IPS DF 4.7 (cell line): ENCODE results near the gene SLC15A4.
"Not testable (repeated sequence)": the region's sequence is repeated elsewhere in the genome, so short reads cannot be mapped to it uniquely, and the experiment has no call there.

Experiments used
- DNase-seq: peaks from one replicate; pipeline ENCODE4 v3.0.0-alpha.2; 2013; ENCODE audit warnings: low spot score; ENCODE audit errors: extremely low read depth

The SLC15A4 gene

DNA sequence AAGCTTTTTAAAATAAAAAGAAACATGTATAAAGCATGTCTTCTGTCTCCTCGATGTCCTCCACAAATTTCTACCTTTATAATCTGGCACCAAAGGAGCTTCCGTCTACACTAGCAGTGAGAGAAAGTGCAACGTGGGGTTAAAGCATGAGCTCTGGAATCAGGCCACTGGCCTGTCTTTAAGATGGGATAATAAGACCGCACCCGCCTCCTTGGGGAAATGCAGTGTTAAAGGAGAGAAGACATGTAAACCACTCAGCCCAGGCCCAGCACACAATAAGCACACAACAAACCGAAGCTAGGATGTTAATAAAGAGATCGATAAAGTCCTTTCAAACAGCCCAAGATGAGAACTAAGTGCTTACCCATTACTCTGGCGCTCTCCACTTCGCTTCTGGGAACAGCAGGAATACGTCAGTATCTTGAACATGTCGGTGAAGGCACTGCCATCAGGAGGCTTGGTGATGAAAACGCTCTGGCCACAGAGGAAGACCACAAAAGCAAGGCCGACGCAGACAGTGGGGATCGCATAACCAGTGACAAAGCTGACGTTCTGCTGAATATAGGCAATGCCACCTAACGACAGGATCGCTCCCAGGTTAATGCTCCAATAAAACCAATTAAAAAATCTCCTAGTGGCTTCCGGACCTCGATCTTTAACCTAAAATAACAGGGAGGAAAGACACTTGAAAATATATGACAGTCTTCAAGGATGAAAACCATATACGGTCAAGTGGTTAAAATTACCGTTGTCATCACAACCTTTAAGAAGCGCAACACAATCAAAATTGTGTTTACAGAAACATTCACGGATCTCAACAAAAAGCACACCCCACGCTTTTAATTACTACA is 9.1 kb downstream of the SLC15A4 start:
- no peak for DNase-seq

DNA sequence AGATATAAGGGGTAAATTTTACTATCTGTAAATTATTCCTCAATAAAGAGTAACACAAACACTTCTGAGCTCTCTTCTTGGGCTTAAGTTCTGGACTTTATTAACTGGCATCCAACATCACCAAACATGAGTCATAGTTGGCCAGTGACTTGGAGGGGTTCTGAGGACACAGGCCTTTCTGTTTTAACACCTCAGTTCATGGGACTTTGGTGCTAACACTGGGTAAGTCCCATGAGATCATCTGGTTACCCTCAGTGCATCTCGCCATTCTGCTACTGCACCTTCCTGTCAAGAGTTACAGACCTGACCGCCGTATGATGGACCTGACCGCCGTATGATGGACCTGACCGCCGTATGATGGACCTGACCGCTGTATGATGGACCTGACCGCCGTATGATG is 9.9 kb downstream of the SLC15A4 start:
- DNase-seq = no peak

DNA sequence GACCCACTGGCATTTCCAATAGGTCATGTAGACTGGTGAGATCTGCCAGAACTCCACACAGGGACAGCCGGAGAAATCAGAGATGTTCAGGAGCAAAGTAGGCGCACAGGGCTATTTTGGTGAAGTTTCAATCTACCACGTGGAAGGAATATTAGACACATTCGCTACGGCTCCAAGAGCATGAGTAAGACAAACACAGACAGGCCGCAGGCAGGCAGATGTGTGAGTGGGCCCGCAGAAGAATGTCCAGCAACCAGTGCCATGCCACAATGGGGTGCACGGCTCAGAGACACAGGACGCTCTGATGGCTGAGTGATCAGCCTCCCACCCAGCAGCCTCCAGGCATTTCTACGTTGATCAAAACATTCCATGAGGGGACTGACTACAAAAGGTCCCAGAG is 10.4 kb downstream of the SLC15A4 start:
- no peak for DNase-seq

DNA sequence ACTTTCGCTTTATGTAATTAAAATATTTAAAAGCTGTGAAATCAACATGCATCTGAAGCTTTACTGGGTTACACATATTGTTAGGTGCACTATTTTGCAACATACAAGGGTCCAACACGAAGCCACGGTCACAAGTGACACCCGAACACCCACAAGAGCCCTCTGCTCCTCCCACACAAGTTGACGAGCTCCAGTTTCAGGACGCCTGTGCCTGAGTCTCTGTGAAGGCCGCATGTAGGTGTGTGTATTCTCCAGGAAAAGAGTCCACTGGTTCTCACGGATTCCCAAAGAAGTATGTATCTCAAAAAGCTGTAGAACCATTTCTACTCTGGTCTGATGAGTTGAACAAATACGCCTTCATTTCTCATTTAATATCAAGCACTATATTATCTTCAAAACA is 12.0 kb downstream of the SLC15A4 start:
- no peak for DNase-seq

DNA sequence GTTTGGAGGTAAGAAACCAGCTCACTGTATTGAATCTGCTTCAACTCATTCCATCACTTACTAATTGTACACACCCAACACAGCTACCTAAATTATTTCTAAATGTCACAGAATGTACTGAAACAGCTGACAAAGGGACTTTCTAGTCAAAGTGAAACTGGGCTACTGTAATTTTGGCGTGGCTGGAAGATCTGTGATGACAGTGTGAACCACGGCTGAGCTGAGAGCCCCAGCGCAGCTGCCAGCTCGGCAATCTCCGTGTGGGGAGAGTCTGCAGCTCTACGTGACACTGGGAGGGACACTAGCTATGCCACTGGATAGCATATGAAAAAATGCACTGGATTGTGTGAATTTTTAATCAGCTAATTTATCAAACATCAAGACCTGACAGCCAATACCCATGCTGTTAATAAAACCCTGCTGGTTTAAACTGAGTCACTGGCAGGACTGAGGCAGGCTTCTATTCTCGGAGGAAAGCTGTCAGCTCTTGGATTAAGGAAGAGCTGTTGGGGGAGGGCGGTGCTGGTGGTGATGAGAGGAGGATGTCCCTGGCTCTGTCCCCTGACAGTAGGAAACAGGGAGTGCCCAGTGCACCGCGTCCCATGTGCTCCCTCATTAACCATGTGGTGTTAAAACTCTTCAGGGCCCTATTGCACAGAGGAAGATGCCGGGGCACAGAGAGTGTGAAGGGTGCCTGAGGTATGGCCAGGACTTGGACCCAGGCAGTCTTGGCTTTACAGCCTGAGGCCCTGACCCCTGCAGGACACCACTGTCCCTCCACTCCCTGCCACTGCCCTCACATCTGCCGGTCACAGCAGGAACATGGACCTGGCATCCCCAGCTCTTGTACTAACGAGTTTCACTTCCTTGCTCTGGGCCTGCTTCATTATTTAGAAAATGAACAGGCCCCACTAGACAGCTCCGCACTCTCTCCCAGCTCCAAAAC is 13.3 kb downstream of the SLC15A4 start:
- no peak for DNase-seq

DNA sequence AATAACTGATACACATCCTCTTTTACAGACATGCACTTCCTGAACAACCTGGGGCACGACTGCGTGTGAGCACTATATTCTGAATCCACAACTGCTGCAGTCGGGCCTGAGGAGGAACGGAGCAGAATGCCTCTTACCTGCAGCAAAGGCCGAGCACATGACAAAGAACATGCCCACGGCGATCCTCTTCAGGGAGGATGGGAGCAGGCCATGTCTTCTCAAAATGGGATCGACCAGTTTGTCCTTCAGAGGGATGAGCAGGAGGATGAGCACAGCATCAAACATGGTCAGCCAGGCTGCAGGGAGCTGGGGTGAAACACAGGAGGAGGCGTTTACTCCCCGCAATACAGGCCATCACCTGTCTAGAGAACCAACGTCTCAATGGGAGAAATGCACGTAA is 15.1 kb downstream of the SLC15A4 start:
- DNase-seq = no peak

DNA sequence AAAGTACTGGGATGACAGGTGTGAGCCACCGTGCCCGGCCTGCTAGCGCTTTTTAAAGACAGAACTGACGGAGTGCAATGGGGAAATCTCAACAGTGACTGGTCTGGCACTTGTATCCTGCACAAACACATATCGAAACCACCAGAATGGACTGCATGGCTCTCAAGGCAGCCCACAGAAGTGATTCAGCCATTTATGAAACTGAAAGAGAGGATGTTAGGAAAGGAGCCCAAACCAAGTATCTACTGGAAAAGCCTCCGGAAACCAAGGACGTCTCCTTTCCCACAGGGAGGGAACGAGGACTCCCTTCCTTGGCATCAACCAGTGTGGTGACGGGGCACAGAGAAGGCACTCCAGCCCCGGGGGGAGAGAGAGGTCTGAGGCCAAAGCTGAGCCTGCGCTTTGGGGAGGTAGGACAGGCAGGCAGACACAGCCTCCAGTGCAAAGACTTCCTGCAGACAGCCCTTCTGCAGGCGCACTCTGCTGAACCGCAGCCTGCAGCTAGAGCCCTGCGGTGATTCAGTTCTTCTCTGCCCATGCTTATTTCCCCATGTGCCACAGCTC is 16.5 kb downstream of the SLC15A4 start:
- no peak for DNase-seq

DNA sequence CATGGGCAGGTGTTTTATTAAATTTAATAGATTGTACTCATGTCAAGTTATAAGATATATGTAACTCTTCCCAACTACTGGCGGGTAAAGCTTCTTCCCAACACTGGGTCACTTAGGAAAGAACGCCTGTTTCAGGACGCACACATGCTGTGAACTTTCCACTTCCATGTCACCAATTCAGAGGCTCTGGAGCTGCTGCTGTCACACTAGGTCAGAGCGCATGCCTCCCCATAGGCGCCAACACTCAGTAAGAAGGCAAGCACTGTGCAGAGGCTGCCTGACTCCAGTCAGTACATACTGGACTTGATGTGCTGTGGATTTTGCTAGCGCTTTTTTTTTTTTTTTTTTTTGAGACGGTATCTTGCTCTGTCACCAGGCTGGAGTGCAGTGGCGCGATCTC is 17.2 kb downstream of the SLC15A4 start:
- DNase-seq = no peak

DNA sequence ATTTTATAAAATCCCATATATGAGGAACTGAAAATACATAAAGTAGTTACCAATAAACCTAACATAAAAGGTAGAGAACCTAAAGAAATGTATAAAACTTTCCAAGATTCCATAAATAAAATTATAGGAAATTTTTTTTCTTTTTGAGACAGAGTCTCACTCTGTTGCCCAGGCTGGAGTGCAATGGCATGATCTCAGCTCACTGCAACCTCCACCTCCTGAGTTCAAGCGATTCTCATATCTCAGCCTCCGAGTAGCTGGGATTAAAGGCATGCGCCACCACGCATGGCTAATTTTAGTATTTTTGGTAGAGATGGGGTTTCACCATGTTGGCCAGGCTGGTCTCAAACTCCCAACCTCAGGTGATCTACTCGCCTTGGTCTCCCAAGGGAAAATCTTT is 18.4 kb downstream of the SLC15A4 start:
- not testable (repeated sequence) for DNase-seq

DNA sequence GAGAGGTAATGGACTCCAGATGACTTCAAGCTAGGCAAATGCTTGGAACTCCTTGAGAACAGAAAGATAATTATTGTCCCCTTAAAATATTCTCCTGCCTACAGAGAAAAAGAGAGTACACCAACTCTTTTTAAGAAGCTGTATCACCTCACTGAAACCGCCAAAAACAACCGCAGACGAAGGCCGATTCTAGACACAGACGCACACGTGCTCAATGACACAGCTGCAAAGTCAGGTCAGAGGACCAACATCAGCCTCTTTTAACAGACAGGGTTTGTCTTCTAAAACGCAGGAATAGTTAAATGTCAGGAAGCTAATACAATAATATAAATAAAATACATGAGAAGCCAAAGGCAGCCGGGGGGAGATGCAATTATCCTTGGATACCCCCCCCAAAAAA is 19.0 kb downstream of the SLC15A4 start:
- DNase-seq = no peak

DNA sequence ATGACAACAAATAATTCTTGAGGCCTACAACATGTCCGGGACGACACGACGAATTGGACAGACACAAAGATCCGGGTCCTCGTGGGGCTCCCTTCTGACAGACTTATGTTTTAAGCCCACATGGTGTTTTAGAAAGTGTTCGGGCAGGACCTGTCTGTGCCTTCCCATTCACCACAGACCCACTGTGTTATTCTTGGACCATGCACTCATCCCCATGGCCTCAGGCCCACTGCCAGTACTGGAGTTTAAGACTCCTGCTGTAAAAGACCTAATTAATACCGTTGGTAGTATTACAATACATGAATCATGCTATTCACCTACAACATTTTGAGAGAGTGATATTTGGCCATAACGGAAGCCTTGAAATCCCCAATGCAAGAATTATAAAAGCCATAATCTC is 20.0 kb downstream of the SLC15A4 start:
- no peak for DNase-seq

DNA sequence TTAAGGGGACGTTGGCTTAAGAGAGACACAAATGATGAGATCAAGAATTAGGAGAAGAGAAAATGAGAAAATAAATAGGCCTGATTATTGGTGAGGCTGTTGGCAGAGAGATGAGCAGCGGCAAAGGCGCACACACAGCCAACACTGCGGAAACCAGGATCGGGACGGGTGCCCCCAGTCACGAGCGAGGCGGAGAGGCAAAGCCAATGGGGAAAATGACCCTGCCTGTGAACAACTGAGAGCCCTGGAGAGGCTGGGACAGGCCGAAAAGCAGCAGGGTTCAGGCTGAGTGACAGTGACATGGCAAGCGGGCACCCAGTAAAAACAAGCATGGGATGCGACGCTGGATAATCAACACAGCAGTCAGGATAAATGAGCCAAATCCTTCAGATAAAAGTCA is 21.0 kb downstream of the SLC15A4 start:
- no peak for DNase-seq

DNA sequence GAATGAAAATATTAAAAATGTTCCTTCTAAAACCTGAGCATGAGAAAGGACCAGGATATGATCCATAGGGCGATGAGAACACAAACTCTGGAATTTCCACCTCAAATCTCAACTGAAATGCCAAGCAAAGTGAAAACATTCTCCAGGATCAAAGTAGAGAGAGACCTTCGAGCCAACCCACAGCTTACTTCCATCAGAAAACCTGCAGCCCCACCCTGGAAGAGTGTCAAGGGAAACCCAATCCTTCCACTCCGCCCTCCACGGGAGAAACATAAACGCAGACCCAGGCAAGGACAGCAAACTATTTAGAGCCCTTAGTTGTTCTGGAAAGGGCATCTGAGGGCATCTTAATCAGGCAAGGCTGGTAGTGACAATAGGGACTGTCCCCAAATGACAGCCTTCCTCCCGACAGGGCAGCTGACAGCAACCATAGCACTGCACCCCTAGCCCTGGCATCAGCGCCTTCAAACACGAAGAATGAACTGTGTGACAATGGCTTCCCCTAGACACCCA is 21.8 kb downstream of the SLC15A4 start:
- DNase-seq = no peak

DNA sequence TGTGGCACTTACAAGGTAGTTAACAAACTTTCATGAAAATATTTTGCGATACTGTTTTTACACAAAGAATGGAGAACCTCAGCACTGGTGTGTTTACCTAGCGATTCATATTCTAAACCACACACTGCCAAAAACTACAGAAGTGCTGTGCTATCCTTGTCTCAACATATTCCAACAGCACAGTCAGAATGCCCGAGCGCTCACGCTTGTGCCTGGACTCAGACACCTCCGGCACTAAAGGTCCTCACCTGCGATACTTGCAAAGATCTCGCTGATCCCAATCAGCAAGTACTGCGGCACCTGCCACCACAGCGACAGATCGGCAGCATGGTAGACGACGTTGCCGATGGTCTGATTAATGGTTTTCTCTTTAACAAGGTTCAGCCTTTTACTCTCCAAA is 23.2 kb downstream of the SLC15A4 start:
- DNase-seq = no peak

DNA sequence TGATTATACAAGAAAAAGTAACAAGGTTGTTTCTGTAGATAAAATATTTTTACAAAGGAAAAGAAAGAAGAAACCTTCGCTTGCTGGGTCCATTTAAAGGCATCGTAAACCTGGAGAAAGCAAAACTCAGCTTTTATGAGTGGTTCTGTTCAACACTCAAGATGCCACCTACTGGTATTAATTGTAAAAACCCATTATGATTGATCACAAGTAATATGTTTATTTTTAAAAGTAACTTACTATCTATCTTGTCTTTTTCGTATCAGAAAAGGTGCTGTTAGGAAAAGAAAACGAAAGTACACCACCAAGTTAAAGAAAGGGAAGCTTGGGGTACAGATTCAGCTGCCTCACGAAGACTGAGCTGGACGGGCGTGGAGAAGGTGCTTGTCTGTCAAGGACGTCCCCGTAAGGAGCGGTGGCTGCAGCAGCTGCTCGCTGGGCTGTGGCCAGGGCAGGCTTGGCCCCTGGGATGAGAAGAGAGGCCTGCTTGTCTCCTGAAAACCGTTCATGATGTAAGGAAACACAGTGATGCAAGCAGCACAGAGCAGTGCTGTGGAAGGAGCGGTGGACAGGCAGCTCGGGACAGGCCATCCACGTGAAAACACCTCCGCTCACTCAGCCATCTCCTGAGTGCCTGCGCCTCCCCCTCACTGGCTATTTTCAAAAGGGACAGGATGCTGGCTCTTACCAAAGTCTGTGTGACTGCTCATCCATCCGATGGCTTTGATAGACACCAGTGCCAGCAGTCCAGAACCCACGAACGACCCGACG is 25.0 kb downstream of the SLC15A4 start:
- DNase-seq = no peak

DNA sequence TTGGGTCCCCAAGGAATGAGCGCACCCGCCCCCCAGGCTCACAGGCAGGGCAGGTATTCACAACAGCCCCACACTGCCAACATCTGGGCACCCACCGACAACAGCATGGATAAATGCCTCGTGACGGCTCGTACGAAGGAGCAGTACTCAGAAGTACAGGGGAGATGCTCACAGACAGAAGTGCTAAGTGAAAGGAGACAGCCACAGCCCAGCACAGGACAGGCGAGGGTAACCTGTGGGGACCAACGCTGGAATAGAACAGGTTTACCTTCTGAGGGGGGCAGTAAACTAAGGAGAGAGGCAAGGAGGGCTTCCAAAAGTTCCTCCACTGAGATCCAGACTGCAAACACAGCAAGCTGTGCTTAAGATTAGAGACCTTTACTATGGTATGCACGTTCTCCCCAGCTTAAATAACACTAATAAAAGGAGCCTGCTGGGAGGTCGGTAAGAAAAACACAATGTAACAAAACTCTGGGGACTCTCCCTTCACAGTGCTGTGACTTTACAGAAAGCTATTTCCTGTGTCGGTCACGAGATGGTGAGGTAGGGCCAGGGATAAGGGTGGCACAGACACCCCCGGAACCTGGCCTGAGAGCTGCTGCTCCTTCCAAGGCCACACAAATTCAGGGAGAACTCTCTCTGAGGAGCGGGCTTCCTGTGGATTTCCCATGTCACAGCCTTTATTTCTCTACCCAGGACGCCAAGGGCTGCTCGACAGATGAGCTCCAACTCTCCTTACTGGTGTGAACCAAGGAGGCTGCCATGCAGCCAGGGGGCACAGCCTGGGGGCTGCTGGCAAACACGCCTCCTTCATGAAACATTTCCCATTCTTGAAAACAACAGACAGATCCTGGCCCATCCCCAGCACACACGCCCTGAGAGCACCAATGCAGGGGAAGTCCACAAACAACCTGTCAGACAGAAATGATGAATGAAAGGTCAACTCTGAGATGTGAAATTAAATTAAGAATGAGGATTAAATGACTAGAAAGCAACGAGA is 26.3 kb downstream of the SLC15A4 start:
- DNase-seq = peak; percentile 62

DNA sequence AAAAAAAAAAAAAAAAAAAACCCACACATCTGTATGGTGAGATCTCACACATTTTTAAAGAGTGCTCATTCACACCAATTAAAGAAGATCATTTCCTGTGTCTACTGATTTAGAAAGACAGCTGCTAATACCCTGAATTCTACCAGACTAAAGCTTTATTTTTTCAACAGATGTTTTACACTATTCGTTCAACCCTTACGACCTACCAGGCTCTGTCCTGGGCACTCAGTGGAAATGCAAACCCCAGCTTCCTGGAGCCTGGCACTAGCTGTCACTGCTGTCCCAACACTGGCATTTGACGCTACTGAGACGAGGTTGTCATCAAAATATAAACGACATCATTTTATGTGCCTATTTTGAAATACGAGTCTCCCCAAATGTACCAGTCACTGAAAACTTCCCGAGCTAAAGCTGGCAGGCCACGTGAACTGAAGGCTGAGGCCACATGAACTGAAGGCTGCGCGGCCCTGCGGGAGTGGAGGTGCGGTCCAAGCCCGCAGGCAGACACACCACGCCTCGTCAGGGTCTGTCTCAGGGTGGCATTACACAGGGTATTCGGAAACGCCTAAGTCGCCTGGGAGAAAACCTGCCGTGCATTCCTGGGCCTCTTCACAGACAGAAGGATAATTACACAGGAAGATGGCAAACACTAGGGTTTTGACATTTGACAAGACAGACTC is 27.2 kb downstream of the SLC15A4 start:
- DNase-seq = no peak

DNA sequence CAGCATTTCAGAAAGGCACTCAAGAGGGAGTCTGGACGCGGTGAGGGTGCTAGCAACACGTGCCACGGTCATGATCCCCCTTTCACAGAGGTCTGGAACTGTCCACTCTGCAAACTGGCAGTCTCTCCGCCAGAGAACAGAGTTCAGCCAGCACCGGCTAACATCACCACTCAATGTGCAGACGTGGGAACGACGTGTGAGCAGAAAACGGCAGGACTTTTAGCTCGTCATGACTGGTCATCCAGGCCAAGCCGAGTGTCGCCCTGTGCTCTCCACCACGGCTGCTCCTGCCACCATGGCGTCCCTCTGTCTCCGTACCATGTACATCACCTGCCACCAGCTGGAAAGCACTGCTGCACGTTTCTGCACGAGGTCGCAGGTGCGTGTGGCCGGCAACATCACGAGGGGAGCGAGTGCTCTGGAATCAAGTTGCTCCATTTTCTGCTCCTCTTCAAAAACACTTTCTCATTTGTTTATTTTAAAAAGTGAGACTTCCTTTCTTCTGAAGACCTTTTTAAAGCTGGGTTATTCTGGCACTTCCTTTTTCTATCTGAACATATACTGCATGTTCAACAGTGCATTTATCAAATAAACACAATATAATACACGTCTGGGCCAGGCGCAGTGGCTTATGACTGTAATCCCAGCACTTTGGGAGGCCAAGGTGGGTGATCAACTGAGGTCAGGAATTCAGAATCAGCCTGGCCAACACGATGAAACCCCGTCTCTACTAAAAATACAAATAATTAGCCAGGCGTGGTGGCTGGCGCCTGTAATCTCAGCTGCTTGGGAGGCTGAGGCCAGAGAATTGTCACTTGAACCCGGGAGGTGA is 28.0 kb downstream of the SLC15A4 start:
- DNase-seq = no peak
